Measurements from ENCODE around the gene PDGFC. TPM values are rescaled to one million over a fixed set of nuclear protein-coding genes. Genes with fewer than 3 reads are reported as not detected.

Gene PDGFC
- total and polyA plus RNA-seq, 2 of the 13 experiments (the other 11 are each of a cell fraction or from before 2014, with no cell fraction given), result 4.6 to 9.1 TPM

DNA sequence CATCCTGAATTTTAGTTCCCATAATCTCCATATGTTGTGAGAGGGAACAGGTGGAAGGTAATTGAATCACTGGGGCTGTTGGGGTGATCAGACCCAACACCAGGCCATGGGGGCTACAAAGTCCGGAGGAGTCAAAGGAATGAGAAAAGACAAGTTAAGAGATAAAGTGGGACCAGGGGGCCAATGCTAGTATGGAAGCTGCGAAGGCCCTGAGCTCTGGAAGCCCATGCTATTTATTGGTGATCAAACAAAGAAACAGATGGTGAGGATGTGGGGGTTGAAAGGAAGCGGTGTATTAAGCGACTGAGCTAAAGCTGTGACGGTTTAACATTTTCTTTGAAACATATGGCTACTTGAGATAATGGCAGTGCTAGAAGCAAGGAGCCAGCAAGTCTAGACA, 132.8 kb downstream of the PDGFC start (continued):
- TF ChIP-seq SYNCRIP (IDR thresholded peaks at IDR 0.05; ENCODE audit: insufficient read depth, low read depth, low read length), result no peak
- no peak for TF ChIP-seq SMAD3 (CRISPR knock-in tag; IDR thresholded peaks at IDR 0.05)
- TF ChIP-seq SP2 (CRISPR knock-in tag; IDR thresholded peaks at IDR 0.05), result no peak

- H3K4me2 ChIP-seq (ENCODE audit: low read depth, low read length), result no peak overlapping the region
- TF ChIP-seq, protein P1, sequence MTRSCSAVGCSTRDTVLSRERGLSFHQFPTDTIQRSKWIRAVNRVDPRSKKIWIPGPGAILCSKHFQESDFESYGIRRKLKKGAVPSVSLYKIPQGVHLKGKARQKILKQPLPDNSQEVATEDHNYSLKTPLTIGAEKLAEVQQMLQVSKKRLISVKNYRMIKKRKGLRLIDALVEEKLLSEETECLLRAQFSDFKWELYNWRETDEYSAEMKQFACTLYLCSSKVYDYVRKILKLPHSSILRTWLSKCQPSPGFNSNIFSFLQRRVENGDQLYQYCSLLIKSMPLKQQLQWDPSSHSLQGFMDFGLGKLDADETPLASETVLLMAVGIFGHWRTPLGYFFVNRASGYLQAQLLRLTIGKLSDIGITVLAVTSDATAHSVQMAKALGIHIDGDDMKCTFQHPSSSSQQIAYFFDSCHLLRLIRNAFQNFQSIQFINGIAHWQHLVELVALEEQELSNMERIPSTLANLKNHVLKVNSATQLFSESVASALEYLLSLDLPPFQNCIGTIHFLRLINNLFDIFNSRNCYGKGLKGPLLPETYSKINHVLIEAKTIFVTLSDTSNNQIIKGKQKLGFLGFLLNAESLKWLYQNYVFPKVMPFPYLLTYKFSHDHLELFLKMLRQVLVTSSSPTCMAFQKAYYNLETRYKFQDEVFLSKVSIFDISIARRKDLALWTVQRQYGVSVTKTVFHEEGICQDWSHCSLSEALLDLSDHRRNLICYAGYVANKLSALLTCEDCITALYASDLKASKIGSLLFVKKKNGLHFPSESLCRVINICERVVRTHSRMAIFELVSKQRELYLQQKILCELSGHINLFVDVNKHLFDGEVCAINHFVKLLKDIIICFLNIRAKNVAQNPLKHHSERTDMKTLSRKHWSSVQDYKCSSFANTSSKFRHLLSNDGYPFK (CRISPR knock-in tag; IDR thresholded peaks at IDR 0.05; ENCODE audit: borderline replicate concordance), result no peak
- no peaks in the 10 kb centered on the region for H3K4me1 ChIP-seq (ENCODE audit: insufficient read depth, low read length)
- H4K20me1 ChIP-seq (ENCODE audit: insufficient read depth, low read length), result no peaks in the 10 kb centered on the region
- peaks cover 15% of the 10 kb centered on the region for H3K9me3 ChIP-seq (ENCODE audit: low read length)
- ATAC-seq, result no peak
- no peak overlapping the region for H2AFZ ChIP-seq (ENCODE audit: low read length)
- no peak overlapping the region for H3K4me3 ChIP-seq (replicated peaks in 1 of 3; ENCODE audit: insufficient read depth in 1 of 3, low read depth in 2 of 3, low read length in 3 of 3)
- intact Hi-C loops (cut with micrococcal nuclease; ENCODE audit: unreplicated experiment), result no loop called here
- no peak overlapping the region for H3K27ac ChIP-seq (ENCODE audit: extremely low read length, insufficient read depth, low read length)
- no peak for DNase-seq (ENCODE audit: low spot score)
- no peaks in the 10 kb centered on the region for H3K79me2 ChIP-seq (ENCODE audit: insufficient read depth, low read length)
- in situ Hi-C loops (cut with HindIII; ENCODE audit: extremely low pct_ligation_motif_present, low pct_unique_long_range_greater_than_20kb), result no loop called here
- FAIRE-seq, result no peak
- POLR2A ChIA-PET, result no interaction called here
- no peaks in the 10 kb centered on the region for H3K36me3 ChIP-seq (replicated peaks in 1 of 2; ENCODE audit: control insufficient read depth in 1 of 2, insufficient read depth in 2 of 2, low read length in 2 of 2)
- 100% methylated on average over 2 of the region's 2 CpGs for WGBS (ENCODE audit: low lambda C conversion rate)
- no TSS peak for BruUV-seq (replicated peaks)
- no peak overlapping the region for H3K9ac ChIP-seq (ENCODE audit: insufficient read depth, low read depth, low read length)
- CTCF ChIA-PET (ENCODE audit: low intra/inter-chr PET ratio, low total read pairs), result no interaction called here
- no peaks in the 10 kb centered on the region for H3K27me3 ChIP-seq (ENCODE audit: control insufficient read depth in 1 of 2, insufficient read depth in 2 of 2, low read length in 2 of 2)
These were observed 133.8 kb downstream of the PDGFC start for GRCh38 chr4:156837625-156838345.

Data from HepG2 (cell line).